PC-3 (cell line): ENCODE data around the gene HAUS7. TPM values are rescaled to one million over a fixed set of nuclear protein-coding genes. Genes with fewer than 3 reads are reported as not detected.

Experiments used
- ATAC-seq: fragments of 200-7000 bp; cut with Tn5 transposase; 2 replicates; pipeline ENCODE4 v1.9.1; 2020; ENCODE audit warnings: mild to moderate bottlenecking, moderate library complexity
- BruUV-seq: library from RNA; stranded (reverse); fragments of 400-500 nt; replicated peaks from 2 replicates; lab custom pipeline; 2021; lab: Mats Ljungman, UMichigan
- CTCF ChIA-PET: fragments of 300-600 bp; sonication (Branson Sonifier 250); formaldehyde crosslinking; loops from one replicate; lab custom pipeline; 2022; ENCODE audit warnings: antibody characterized with exemption; lab: Charles Lee
- POLR2A ChIA-PET: fragments of 300-600 bp; sonication (Branson Sonifier 250); formaldehyde crosslinking; loops from one replicate; lab custom pipeline; 2022; ENCODE audit warnings: antibody characterized with exemption; ENCODE audit not compliant: unreplicated experiment; lab: Charles Lee
- DNase-seq: peaks from one replicate; pipeline ENCODE4 v3.0.0-alpha.2; 2015
- H2AFZ ChIP-seq: fragments of 300-600 bp; sonication (generic); 2 replicates; pipeline ENCODE4 v1.6.0; 2016; ENCODE audit warnings: antibody characterized with exemption, low read length
- H3F3A ChIP-seq: fragments of 300-600 bp; sonication (generic); one replicate; pipeline ENCODE4 v1.6.0; 2017; ENCODE audit warnings: antibody characterized with exemption, low read length, control low read depth, mild to moderate bottlenecking; ENCODE audit not compliant: unreplicated experiment
- H3K27ac ChIP-seq: fragments of 300-600 bp; sonication (generic); 2 replicates; pipeline ENCODE4 v1.5.1; 2016; ENCODE audit warnings: mild to moderate bottlenecking, low read length
- H3K27me3 ChIP-seq: fragments of 300-600 bp; sonication (generic); 2 replicates; pipeline ENCODE4 v1.6.1; 2016; ENCODE audit warnings: low read length, mixed read lengths
- H3K36me3 ChIP-seq: fragments of 300-600 bp; sonication (generic); 2 replicates; pipeline ENCODE4 v1.6.1; 2016; ENCODE audit warnings: low read depth, mixed run types, low read length, mixed read lengths
- H3K4me1 ChIP-seq: fragments of 300-600 bp; sonication (generic); 2 replicates; pipeline ENCODE4 v1.5.1; 2016; ENCODE audit warnings: low read length; ENCODE audit not compliant: insufficient read depth
- H3K4me2 ChIP-seq: fragments of 300-600 bp; sonication (generic); 2 replicates; pipeline ENCODE4 v1.6.0; 2016; ENCODE audit warnings: low read length
- H3K4me3 ChIP-seq: fragments of 300-600 bp; sonication (generic); 2 replicates; pipeline ENCODE4 v1.5.1; 2016; ENCODE audit warnings: mild to moderate bottlenecking, low read length, mixed read lengths
- H3K79me2 ChIP-seq: fragments of 300-600 bp; sonication (generic); 2 replicates; pipeline ENCODE4 v1.6.1; 2017; ENCODE audit warnings: low read length, mixed read lengths
- H3K9ac ChIP-seq: fragments of 300-600 bp; sonication (generic); 2 replicates; pipeline ENCODE4 v1.6.0; 2016; ENCODE audit warnings: mild to moderate bottlenecking, low read length
- H3K9me2 ChIP-seq: fragments of 300-600 bp; sonication (generic); replicated peaks from 2 replicates; pipeline ENCODE4 v1.6.1; 2016; ENCODE audit warnings: mixed run types, low read length, mixed read lengths
- H3K9me3 ChIP-seq: fragments of 300-600 bp; sonication (generic); 2 replicates; pipeline ENCODE4 v1.6.1; 2016; ENCODE audit warnings: low read length, mixed read lengths
- H4K20me1 ChIP-seq: fragments of 300-600 bp; sonication (generic); 2 replicates; pipeline ENCODE4 v1.6.1; 2016; ENCODE audit warnings: low read length, mixed read lengths
- CTCF ChIP-seq: fragments of 300-600 bp; sonication (generic); conservative IDR thresholded peaks from 2 replicates; pipeline ENCODE4 v1.5.1; 2017; ENCODE audit warnings: antibody characterized with exemption, low read depth, mild to moderate bottlenecking, low read length
- EZH2 ChIP-seq: fragments of 300-600 bp; sonication (generic); IDR thresholded peaks from one replicate; pipeline ENCODE4 v1.6.1; 2017; ENCODE audit warnings: antibody characterized with exemption, mild to moderate bottlenecking, low read length; ENCODE audit not compliant: unreplicated experiment
- EZH2phosphoT487 ChIP-seq: fragments of 300-600 bp; sonication (generic); IDR thresholded peaks from 2 replicates; pipeline ENCODE4 v1.6.1; 2018; ENCODE audit warnings: mild to moderate bottlenecking, antibody characterized with exemption, low read length, borderline replicate concordance
- intact Hi-C: fragments of 100-400 bp; cut with micrococcal nuclease; formaldehyde crosslinking; loops from 2 replicates; pipeline ENCODE4 v1.9.0; 2023
- total RNA-seq: library from RNA; depleted of rRNA; stranded (reverse); fragments of >200 nt; gene quantifications from 2 replicates; pipeline ENCODE4 v1.2.3, GENCODE V29; 2014

Gene HAUS7
- total RNA-seq, 1 experiment from 2014 or later: 46.0 TPM

- Histone ChIP-seq H3K9ac (no peak overlapping the region), H3K79me2 (no peaks in the 10 kb centered on the region), H3K4me3 (no peak overlapping the region), H4K20me1 (no peaks in the 10 kb centered on the region), H3K36me3 (no peaks in the 10 kb centered on the region), H3K9me3 (no peaks in the 10 kb centered on the region), H3K9me2 (no peaks in the 10 kb centered on the region), H3K4me1 (peaks cover 6% of the 10 kb centered on the region; the same call in 1 of the 2 replicates), H3K27me3 (no peaks in the 10 kb centered on the region), H3K27ac (no peak overlapping the region), H3K4me2 (no peak overlapping the region), H3F3A (no peaks in the 10 kb centered on the region), H2AFZ (no peak overlapping the region)
- BruUV-seq: no TSS peak
- intact Hi-C loops: no loop called here
- POLR2A ChIA-PET: no interaction called here
- CTCF ChIA-PET: no interaction called here
- no peak for DNase-seq
- ATAC-seq: no peak
- TF ChIP-seq EZH2 (no peak), CTCF (no peak), EZH2phosphoT487 (no peak)
Measured at GRCh38 chrX:153446636-153446936, 23.8 kb downstream of the HAUS7 start.

- intact Hi-C loops: no loop called here
- H3K79me2 ChIP-seq: no peaks in the 10 kb centered on the region
- H3K4me1 ChIP-seq: peaks cover 6% of the 10 kb centered on the region; the same call in 1 of the 2 replicates
- no peak within 1 kb of the TSS for H3K27ac ChIP-seq
- ChIA-PET CTCF (no interaction called here), POLR2A (no interaction called here)
- no peak within 1 kb of the TSS for H3K4me3 ChIP-seq
- no peak within 1 kb of the TSS for H3K9ac ChIP-seq
- TF ChIP-seq CTCF (no peak), EZH2phosphoT487 (no peak), EZH2 (no peak)
- DNase-seq (no peak), ATAC-seq (no peak)
- H3K9me2 ChIP-seq: no peaks in the 10 kb centered on the region
- no peak within 1 kb of the TSS for H3K4me2 ChIP-seq
- H4K20me1 ChIP-seq: no peaks in the 10 kb centered on the region
- H2AFZ ChIP-seq: no peak within 1 kb of the TSS
- no peaks in the 10 kb centered on the region for H3K9me3 ChIP-seq
- H3K27me3 ChIP-seq: no peaks in the 10 kb centered on the region
- no peaks in the 10 kb centered on the region for H3F3A ChIP-seq
- no TSS peak for BruUV-seq
- no peaks in the 10 kb centered on the region for H3K36me3 ChIP-seq
Measured at GRCh38 chrX:153445856-153446635, 24.3 kb downstream of the HAUS7 start, which contains the start of gene TREX2. TSS of gene TREX2 (minus strand) at chrX:153446056. CDS start at chrX:153445430, 626 bp downstream.
